HepG2 (cell line): ENCODE results near the gene NTN4. TPM values are rescaled to one million over a fixed set of nuclear protein-coding genes. Genes with fewer than 3 reads are reported as not detected.

Source experiments
- ELF4 ChIP-seq: sonication (generic); formaldehyde crosslinking; IDR thresholded peaks from 2 replicates; pipeline ENCODE4 v1.5.0; 2020; ENCODE audit warnings: missing genetic modification reagents, mild to moderate bottlenecking, moderate library complexity, borderline replicate concordance
- ESRRA ChIP-seq: sonication (generic); formaldehyde crosslinking; IDR thresholded peaks from 2 replicates; pipeline ENCODE4 v1.5.1; 2020; ENCODE audit warnings: mild to moderate bottlenecking, low read depth, missing genetic modification reagents
- GRHL1 ChIP-seq: sonication (generic); formaldehyde crosslinking; conservative IDR thresholded peaks from 2 replicates; pipeline ENCODE4 v1.8.0; 2022; ENCODE audit warnings: missing genetic modification reagents
- HNF4A ChIP-seq: sonication (generic); formaldehyde crosslinking; IDR thresholded peaks from 2 replicates; pipeline ENCODE4 v1.4.0; 2020; ENCODE audit warnings: missing genetic modification reagents
- JUNB ChIP-seq: sonication (generic); formaldehyde crosslinking; IDR thresholded peaks from 2 replicates; pipeline ENCODE4 v1.8.0; 2022; ENCODE audit warnings: missing genetic modification reagents, mild to moderate bottlenecking, borderline replicate concordance
- MED13 ChIP-seq: sonication (generic); formaldehyde crosslinking; IDR thresholded peaks from 2 replicates; pipeline ENCODE4 v1.5.0; 2020; ENCODE audit warnings: missing genetic modification reagents
- MED8 ChIP-seq: sonication (generic); formaldehyde crosslinking; IDR thresholded peaks from 2 replicates; pipeline ENCODE4 v1.8.1; 2023; ENCODE audit warnings: mild to moderate bottlenecking, missing genetic modification reagents; ENCODE audit not compliant: insufficient replicate concordance
- MLLT10 ChIP-seq: sonication (generic); formaldehyde crosslinking; IDR thresholded peaks from 2 replicates; pipeline ENCODE4 v1.4.0; 2020; ENCODE audit warnings: missing genetic modification reagents
- PCBP1 ChIP-seq: fragments of 200-400 bp; formaldehyde crosslinking; IDR thresholded peaks from 2 replicates; pipeline ENCODE4 v1.6.1; 2017; ENCODE audit warnings: mild to moderate bottlenecking, low read depth, low read length, borderline replicate concordance
- RBAK ChIP-seq: sonication (generic); formaldehyde crosslinking; IDR thresholded peaks from 2 replicates; pipeline ENCODE4 v1.5.1; 2020; ENCODE audit warnings: mild to moderate bottlenecking, missing genetic modification reagents
- RELA ChIP-seq: sonication (generic); formaldehyde crosslinking; IDR thresholded peaks from 2 replicates; pipeline ENCODE4 v1.4.0; 2020; ENCODE audit warnings: missing genetic modification reagents
- SALL1 ChIP-seq: sonication (generic); formaldehyde crosslinking; IDR thresholded peaks from 2 replicates; pipeline ENCODE4 v1.8.0; 2022; ENCODE audit warnings: mild to moderate bottlenecking, missing genetic modification reagents
- SIN3A ChIP-seq: IDR thresholded peaks from 2 replicates; pipeline ENCODE4 v1.6.1; 2011; ENCODE audit warnings: low read depth, mild to moderate bottlenecking, control low read depth, low read length, borderline replicate concordance
- SMC3 ChIP-seq: IDR thresholded peaks from 2 replicates; pipeline ENCODE4 v1.6.1; 2011; ENCODE audit warnings: low read length, improper control_type of control experiment
- TEAD3 ChIP-seq: optimal IDR thresholded peaks from 2 replicates; pipeline ENCODE3; 2016; ENCODE audit warnings: borderline replicate concordance
- ZBED4 ChIP-seq: sonication (generic); formaldehyde crosslinking; IDR thresholded peaks from 2 replicates; pipeline ENCODE4 v1.4.0; 2020; ENCODE audit warnings: missing genetic modification reagents, borderline replicate concordance
- ZBTB3 ChIP-seq: sonication (generic); formaldehyde crosslinking; IDR thresholded peaks from 2 replicates; pipeline ENCODE4 v1.4.0; 2020; ENCODE audit warnings: low read depth, mild to moderate bottlenecking, moderate library complexity, missing genetic modification reagents, borderline replicate concordance
- ZNF704 ChIP-seq: sonication (generic); formaldehyde crosslinking; IDR thresholded peaks from 2 replicates; pipeline ENCODE4 v1.8.1; 2023; ENCODE audit warnings: mild to moderate bottlenecking, inconsistent platforms, moderate library complexity, missing genetic modification reagents, borderline replicate concordance
- ZNF773 ChIP-seq: sonication (generic); formaldehyde crosslinking; IDR thresholded peaks from 2 replicates; pipeline ENCODE4 v1.4.0; 2020; ENCODE audit warnings: missing genetic modification reagents, borderline replicate concordance
- ZSCAN29 ChIP-seq: sonication (generic); formaldehyde crosslinking; conservative IDR thresholded peaks from 2 replicates; pipeline ENCODE4 v1.4.0; 2020; ENCODE audit warnings: mild to moderate bottlenecking, missing genetic modification reagents
- polyA plus RNA-seq, 8 experiments: library from polyadenylated mRNA; depleted of rRNA in 3 of 8; stranded (reverse) in 7 of 8; unstranded in 1 of 8; fragments of >200 nt; fragmentation: Illumina TruSeq in 4 of 8; extraction: Trizol in 4 of 8; gene quantifications; 2 replicates each; pipeline versions ENCODE4 v1.2.1 to v1.2.3, GENCODE V29; 2011 to 2016; ENCODE audit warnings: low read depth in 4 of 8, missing spikeins in 1 of 8, mixed read lengths in 1 of 8; ENCODE audit not compliant: insufficient read depth in 1 of 8
- total RNA-seq, 5 experiments: library from RNA; depleted of rRNA; stranded (reverse); fragments of >200 nt; fragmentation: Illumina TruSeq; extraction: Trizol; gene quantifications; 2 replicates each; pipeline ENCODE4 v1.2.3, GENCODE V29; 2016; ENCODE audit warnings: low read depth in 1 of 5
- TF ChIP-seq, protein P1 (sequence below): IDR thresholded peaks from 2 replicates; pipeline ENCODE4 v1.6.1; 2016; ENCODE audit warnings: missing compliant biosample characterization, missing genetic modification reagents, borderline replicate concordance
- TF ChIP-seq, protein P2 (sequence below): sonication (generic); formaldehyde crosslinking; IDR thresholded peaks from 2 replicates; pipeline ENCODE4 v1.5.1; 2020; ENCODE audit warnings: missing genetic modification reagents, mild to moderate bottlenecking, borderline replicate concordance

NTN4 gene
- total and polyA plus RNA-seq, 2 of the 13 experiments (the other 11 are each of a cell fraction or from before 2014, with no cell fraction given), result 7.8 to 11.5 TPM

DNA sequence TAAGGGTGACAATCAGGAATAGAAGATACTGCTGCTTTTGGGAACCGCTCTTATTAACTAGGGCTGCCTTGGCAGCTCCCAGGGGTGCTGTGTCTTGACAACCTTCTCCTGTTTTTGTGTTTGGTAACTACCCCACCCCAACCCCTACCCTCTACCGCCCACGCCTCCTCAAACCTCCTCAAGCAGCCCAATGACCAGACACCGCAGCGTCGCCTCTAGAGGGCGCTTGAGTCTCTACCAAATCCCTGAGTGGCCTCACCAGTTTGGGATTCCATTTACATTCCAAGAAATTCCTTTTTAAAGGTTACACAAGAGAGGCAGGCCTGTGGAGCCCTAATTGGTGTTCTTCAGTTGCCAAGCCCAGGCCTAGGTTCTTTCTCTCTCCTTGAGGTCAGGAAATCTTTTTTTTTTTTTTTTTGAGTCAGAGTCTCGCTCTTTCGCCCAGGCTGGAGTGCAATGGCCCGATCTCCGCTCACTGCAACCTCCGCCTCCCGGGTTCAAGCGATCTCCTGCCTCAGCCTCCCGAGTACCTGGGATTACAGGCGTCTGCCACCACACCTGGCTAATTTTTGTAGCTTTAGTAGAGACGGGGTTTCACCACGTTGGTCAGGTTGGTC, 166.9 kb downstream of the NTN4 start (continued):
- no peak for TF ChIP-seq ZNF704 (CRISPR knock-in tag)
- no peak for TF ChIP-seq ZBED4 (CRISPR knock-in tag)
- TF ChIP-seq MLLT10 (CRISPR knock-in tag), result no peak
- peak; percentile 34 for TF ChIP-seq SALL1 (CRISPR knock-in tag)
- no peak for TF ChIP-seq MED8 (CRISPR knock-in tag)
- TF ChIP-seq, protein P1, sequence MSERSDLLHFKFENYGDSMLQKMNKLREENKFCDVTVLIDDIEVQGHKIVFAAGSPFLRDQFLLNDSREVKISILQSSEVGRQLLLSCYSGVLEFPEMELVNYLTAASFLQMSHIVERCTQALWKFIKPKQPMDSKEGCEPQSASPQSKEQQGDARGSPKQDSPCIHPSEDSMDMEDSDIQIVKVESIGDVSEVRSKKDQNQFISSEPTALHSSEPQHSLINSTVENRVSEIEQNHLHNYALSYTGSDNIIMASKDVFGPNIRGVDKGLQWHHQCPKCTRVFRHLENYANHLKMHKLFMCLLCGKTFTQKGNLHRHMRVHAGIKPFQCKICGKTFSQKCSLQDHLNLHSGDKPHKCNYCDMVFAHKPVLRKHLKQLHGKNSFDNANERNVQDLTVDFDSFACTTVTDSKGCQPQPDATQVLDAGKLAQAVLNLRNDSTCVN (CRISPR knock-in tag), result no peak
- TF ChIP-seq PCBP1, result no peak
- no peak for TF ChIP-seq ESRRA (CRISPR knock-in tag)
- TF ChIP-seq ZNF773 (CRISPR knock-in tag), result no peak
- no peak for TF ChIP-seq GRHL1 (CRISPR knock-in tag)
- TF ChIP-seq MED13 (CRISPR knock-in tag), result no peak
- TF ChIP-seq SMC3, result peak; percentile 72
- TF ChIP-seq ZBTB3 (CRISPR knock-in tag), result no peak
- no peak for TF ChIP-seq ELF4 (CRISPR knock-in tag)
- TF ChIP-seq JUNB (CRISPR knock-in tag), result no peak
- TF ChIP-seq TEAD3 (CRISPR knock-in tag), result peak; percentile 91
- no peak for TF ChIP-seq RBAK
- no peak for TF ChIP-seq RELA
- no peak for TF ChIP-seq HNF4A (CRISPR knock-in tag)
- TF ChIP-seq SIN3A, result no peak
- no peak for TF ChIP-seq ZSCAN29 (CRISPR knock-in tag)
- TF ChIP-seq, protein P2, sequence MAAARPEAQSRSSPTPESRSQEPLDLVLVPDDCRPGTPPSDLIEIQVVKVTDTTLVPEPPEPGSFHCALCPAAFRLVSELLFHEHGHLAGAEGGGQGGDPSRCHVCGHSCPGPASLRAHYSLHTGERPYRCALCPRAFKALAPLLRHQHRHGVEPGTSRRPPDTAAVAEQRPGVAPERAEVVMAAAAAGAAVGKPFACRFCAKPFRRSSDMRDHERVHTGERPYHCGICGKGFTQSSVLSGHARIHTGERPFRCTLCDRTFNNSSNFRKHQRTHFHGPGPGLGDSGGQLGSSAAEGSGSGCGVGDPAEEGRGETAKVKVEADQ (CRISPR knock-in tag), result no peak
